Gastrocnemius medialis (tissue), 4 donors: Measurements from ENCODE around the gene EYA4. TPM values are rescaled to one million over a fixed set of nuclear protein-coding genes. Genes with fewer than 3 reads are reported as not detected.

ENCODE experiments used
- ATAC-seq, 2 donors: fragments of 150-250 bp; one replicate each; pipeline ENCODE4 v1.9.1; 2016
- DNase-seq, 2 donors: peaks; one replicate each; pipeline ENCODE4 v3.0.0-alpha.2; 2019
- H3K27ac ChIP-seq, 4 donors: fragments of 200-600 bp; sonication (generic); 1 replicate in 1 of 4; 2 replicates in 3 of 4; pipeline ENCODE4 v1.5.1; 2016 to 2018; ENCODE audit warnings: mild to moderate bottlenecking in 2 of 4, moderate library complexity in 1 of 4
- H3K27me3 ChIP-seq, 3 donors: fragments of 200-600 bp; sonication (generic) in 2 of 3; 1 replicate in 1 of 3; 2 replicates in 2 of 3; pipeline versions ENCODE4 v1.5.1 to v1.6.0; 2016 to 2019; ENCODE audit warnings: mild to moderate bottlenecking in 1 of 3, moderate library complexity in 1 of 3
- H3K36me3 ChIP-seq, 2 donors: fragments of 200-600 bp; sonication (generic) in 1 of 2; one replicate each; pipeline ENCODE4 v1.5.1; 2017 to 2018
- H3K4me1 ChIP-seq, 2 donors: fragments of 200-600 bp; sonication (generic) in 1 of 2; one replicate each; pipeline ENCODE4 v1.5.1; 2016 to 2017; ENCODE audit warnings: mild to moderate bottlenecking in 2 of 2
- H3K4me3 ChIP-seq, 4 donors: fragments of 200-600 bp; sonication (generic) in 3 of 4; 1 replicate in 1 of 4; 2 replicates in 3 of 4; pipeline ENCODE4 v1.5.1; 2016 to 2019; ENCODE audit warnings: mild to moderate bottlenecking in 2 of 4
- H3K9me3 ChIP-seq, 3 donors: fragments of 200-600 bp; sonication (generic) in 2 of 3; 1 replicate in 1 of 3; 2 replicates in 2 of 3; pipeline ENCODE4 v1.5.1; 2016 to 2019
- CTCF ChIP-seq, 5 experiments: fragments of 450-650 bp in 3 of 5; fragments of 200-600 bp in 2 of 5; sonication (generic) in 2 of 5; IDR thresholded peaks in 4 of 5; conservative IDR thresholded peaks in 1 of 5; 1 replicate in 4 of 5; 2 replicates in 1 of 5; pipeline ENCODE4 v1.5.1; 2016 to 2019; ENCODE audit warnings: antibody characterized with exemption in 5 of 5, mild to moderate bottlenecking in 3 of 5, moderate library complexity in 3 of 5
- POLR2A ChIP-seq, 2 donors: fragments of 450-650 bp; IDR thresholded peaks; one replicate each; pipeline ENCODE4 v1.6.1; 2017; ENCODE audit warnings: antibody characterized with exemption in 2 of 2, mild to moderate bottlenecking in 2 of 2, moderate library complexity in 2 of 2
- in situ Hi-C, 4 donors: fragments of 200-750 bp; cut with MboI; loops; one replicate each; pipeline versions ENCODE4 v1.15.0 to v1.8.0; 2017; ENCODE audit warnings: low sequenced_read_pairs in 4 of 4
- intact Hi-C: fragments of 100-400 bp; cut with DNase I; formaldehyde crosslinking; loops from one replicate; pipeline ENCODE4 v1.15.1; 2023; ENCODE audit warnings: low total_unique reads
- total RNA-seq, 4 donors: library from RNA; depleted of rRNA; stranded (reverse); fragments of >200 nt; gene quantifications; one replicate each; pipeline versions ENCODE4 v1.1.0 to v1.2.3, GENCODE V29; 2016

Gene EYA4
- total RNA-seq, 4 donors from 2014 or later = 33.7 to 110 (median 62.1) TPM

- no peak for DNase-seq
- intact Hi-C loops = no loop called here
- Histone ChIP-seq H3K4me1 (peaks cover 7 to 15% of the 10 kb centered on the region in 2 donors), H3K27me3 (no peaks in the 10 kb centered on the region), H3K27ac (peak overlapping the region in 1 of 4 donors; percentile 8), H3K36me3 (no peaks in the 10 kb centered on the region), H3K4me3 (no peak overlapping the region), H3K9me3 (no peaks in the 10 kb centered on the region)
- TF ChIP-seq CTCF (IDR thresholded peaks at IDR 0.05 in 4 of 5, conservative IDR thresholded peaks at IDR 0.05 in 1 of 5) = no peak
- no peak for TF ChIP-seq POLR2A (IDR thresholded peaks at IDR 0.05)
- ATAC-seq = no peak
- in situ Hi-C loops = no loop called here
Observed at GRCh38 chr6:133207754-133208153, 33.4 kb upstream of the EYA4 start.

DNA sequence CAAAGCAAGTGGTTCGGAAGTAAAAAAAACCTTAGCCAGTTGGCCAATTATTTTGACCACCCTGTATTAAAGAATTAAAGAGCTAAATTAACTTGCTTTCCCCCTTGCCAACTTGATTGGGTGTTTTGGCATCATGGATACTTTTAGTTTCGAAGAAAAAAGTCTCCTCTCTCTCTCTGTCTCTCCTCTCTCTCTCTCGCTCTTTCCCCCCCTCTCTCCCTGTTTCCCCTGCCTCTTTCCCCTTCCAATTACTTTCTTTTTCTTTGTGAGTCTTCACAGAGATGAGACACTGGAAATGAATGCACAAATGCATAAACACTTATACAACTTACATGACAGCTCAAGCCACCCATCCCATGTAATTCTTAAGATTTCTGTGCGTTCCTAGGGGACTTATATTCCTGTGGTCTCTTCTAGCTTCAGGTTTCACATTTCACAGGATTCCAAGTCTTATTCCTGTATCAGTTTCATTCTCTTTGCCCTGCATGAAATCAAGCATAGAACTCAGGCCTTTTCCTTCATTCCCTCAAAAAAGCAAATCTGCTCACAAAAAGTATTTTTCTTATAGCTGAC is 32.9 kb upstream of the EYA4 start:
- TF ChIP-seq POLR2A (IDR thresholded peaks at IDR 0.05) = no peak
- TF ChIP-seq CTCF (IDR thresholded peaks at IDR 0.05 in 4 of 5, conservative IDR thresholded peaks at IDR 0.05 in 1 of 5) = no peak
- in situ Hi-C loops (no loop called here), intact Hi-C loops (no loop called here)
- Histone ChIP-seq H3K36me3 (no peaks in the 10 kb centered on the region), H3K27ac (peak overlapping the region in 1 of 4 donors; percentile 8), H3K4me3 (no peak overlapping the region), H3K4me1 (peaks cover 7 to 15% of the 10 kb centered on the region in 2 donors), H3K27me3 (no peaks in the 10 kb centered on the region), H3K9me3 (no peaks in the 10 kb centered on the region)
- DNase-seq (no peak), ATAC-seq (no peak)

- Histone ChIP-seq H3K9me3 (no peaks in the 10 kb centered on the region), H3K36me3 (no peaks in the 10 kb centered on the region), H3K4me3 (no peak overlapping the region), H3K4me1 (no peaks in the 10 kb centered on the region), H3K27ac (no peak overlapping the region), H3K27me3 (no peaks in the 10 kb centered on the region)
- no peak for DNase-seq
- TF ChIP-seq CTCF (IDR thresholded peaks at IDR 0.05 in 4 of 5, conservative IDR thresholded peaks at IDR 0.05 in 1 of 5) (no peak), POLR2A (IDR thresholded peaks at IDR 0.05) (no peak)
- no peak for ATAC-seq
- intact Hi-C loops (no loop called here), in situ Hi-C loops (no loop called here)
Observed at GRCh38 chr6:133214267-133214666, 26.9 kb upstream of the EYA4 start.

- H3K9me3 ChIP-seq = no peaks in the 10 kb centered on the region
- no peak overlapping the region for H3K4me3 ChIP-seq
- no peaks in the 10 kb centered on the region for H3K27me3 ChIP-seq
- ATAC-seq (no peak), DNase-seq (no peak)
- H3K27ac ChIP-seq = no peak overlapping the region
- H3K36me3 ChIP-seq = no peaks in the 10 kb centered on the region
- TF ChIP-seq POLR2A (IDR thresholded peaks at IDR 0.05) = no peak
- no peak for TF ChIP-seq CTCF (IDR thresholded peaks at IDR 0.05 in 4 of 5, conservative IDR thresholded peaks at IDR 0.05 in 1 of 5)
- intact Hi-C loops = no loop called here
- in situ Hi-C loops = no loop called here
- H3K4me1 ChIP-seq = peaks cover 3% of the 10 kb centered on the region in 2 donors
Observed at GRCh38 chr6:133218852-133219251, 22.3 kb upstream of the EYA4 start.
